Fibroblast of gingiva (primary cell): ENCODE measurements around the gene MARCKSL1.
"Not testable (repeated sequence)": the region's sequence is repeated elsewhere in the genome, so short reads cannot be mapped to it uniquely, and the experiment has no call there.

Experiments used
- DNase-seq: peaks from one replicate; pipeline ENCODE4 v3.0.0-alpha.2; 2011; ENCODE audit warnings: low read depth

MARCKSL1 gene

DNA sequence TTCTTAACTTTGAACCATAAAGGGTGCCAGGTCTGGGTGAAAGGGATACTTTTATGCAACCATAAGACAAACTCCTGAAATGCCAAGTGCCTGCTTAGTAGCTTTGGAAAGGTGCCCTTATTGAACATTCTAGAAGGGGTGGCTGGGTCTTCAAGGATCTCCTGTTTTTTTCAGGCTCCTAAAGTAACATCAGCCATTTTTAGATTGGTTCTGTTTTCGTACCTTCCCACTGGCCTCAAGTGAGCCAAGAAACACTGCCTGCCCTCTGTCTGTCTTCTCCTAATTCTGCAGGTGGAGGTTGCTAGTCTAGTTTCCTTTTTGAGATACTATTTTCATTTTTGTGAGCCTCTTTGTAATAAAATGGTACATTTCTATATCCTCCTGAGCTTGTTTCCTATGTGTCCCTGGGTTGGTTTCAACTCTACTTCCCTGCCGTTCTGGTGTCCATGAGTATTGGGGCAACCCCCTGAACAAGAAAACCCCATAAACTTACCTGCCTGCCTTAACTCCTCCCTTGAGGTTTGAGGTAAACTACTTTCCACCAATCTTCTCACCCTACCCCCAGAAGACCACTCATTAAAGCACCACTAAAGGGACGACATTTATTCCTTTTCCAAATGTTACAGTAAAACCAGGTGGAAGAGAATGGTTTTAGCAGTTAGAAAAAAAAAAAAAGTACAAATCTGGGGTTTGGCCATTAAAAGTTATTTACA lies 2.6 kb downstream of the MARCKSL1 start:
- no peak for DNase-seq

DNA sequence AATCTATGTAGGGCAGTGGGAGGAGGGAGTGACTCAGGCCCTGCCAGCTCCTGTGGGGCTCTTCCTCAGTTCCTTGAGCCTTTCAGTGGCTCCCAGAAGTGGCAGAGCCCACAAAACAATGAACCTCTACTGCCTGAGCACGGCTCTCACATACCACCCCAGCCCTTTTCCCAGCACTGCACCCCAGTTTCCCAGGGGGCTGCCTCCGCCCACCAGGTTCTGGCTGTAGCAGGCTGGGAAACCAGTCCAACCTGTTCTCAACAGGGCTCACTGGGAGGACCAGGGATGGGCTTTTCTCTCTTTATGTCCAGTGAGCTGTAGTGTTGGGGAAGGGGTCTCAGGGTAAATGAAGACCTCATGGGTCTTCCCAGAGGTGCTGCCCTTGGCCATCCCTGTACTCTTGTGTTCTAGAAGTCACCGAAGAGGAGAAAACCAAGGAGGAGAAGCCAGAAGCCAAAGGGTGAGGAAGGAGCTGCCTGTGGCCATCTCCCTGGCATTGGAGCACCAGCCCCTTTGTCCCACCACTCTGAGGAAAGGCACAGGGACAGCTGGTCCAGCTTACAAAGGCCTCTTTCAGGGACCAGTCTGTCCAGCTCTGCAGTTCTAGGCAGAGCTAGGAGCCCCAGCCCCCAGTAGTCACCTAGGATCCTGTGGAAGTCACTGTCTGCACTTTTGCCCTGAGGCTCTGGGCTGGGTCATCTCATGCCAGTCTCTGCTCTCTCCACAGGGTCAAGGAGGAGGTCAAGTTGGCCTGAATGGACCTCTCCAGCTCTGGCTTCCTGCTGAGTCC lies 3.5 kb downstream of the MARCKSL1 start:
- DNase-seq = no peak

DNA sequence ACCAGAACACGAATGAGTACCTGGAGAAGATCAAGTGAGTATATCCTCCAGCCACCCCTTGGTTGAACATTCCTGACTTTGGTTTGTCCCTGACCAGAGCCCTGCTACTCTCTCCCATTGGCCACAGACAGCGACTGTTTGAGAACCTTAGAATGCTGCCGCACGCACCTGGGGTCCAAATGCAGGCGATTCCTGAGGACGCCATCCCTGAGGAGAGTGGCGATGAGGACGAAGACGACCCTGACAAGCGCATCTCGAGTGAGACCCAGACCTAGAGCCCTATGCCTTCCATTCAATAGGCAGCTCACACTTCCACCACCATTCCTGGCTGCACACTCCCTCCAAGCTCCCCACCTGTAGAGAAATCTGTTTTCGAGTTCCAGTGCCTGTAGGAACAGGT lies 4.5 kb downstream of the MARCKSL1 start:
- DNase-seq = no peak

DNA sequence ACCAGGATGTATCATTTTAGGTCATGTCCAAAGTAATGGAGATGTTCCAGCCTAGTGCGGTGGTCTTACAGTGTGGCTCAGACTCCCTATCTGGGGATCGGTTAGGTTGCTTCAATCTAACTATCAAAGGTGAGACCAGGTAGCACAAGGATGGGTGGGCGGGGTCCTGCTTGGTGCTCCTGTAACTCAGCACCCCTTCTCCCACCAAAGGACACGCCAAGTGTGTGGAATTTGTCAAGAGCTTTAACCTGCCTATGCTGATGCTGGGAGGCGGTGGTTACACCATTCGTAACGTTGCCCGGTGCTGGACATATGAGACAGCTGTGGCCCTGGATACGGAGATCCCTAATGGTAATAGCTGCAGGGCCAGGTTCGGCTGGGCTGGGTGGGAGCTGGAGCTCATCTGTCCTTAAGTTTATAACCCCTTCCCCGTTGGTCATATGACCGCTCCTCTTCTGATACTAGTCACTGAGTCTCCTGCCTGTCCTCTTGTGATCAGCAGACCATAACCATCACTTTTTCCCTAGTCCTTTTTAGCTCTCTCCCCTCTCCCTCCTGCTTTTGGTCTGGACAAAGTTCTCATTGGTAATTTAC lies 5.4 kb downstream of the MARCKSL1 start:
- DNase-seq = no peak

DNA sequence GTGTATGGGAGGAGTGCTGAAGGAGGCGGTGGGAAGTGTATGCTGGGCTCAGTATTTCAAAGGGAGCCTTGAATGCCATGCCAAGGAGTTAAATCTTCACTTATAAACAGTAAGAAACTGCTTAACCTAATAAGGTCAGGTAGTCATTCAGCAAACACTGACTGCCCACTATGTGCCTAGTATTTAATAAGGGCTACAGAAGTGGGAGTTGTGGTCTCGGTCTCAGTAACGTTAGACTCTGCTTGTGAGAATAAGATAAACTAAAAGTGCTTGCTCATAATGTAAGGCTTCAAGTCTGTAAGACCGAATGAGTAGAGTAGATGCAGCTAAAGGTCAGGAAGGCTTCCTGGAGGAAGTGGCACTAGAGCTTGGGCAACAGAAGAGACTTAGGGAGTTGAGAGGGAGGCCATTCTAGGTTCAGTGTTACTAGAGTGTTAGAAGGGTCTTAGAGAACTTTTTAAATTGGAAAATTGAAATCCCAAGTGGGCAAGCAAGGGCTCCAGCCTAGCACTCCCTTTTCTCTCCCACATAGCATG lies 6.0 kb downstream of the MARCKSL1 start:
- no peak for DNase-seq

DNA sequence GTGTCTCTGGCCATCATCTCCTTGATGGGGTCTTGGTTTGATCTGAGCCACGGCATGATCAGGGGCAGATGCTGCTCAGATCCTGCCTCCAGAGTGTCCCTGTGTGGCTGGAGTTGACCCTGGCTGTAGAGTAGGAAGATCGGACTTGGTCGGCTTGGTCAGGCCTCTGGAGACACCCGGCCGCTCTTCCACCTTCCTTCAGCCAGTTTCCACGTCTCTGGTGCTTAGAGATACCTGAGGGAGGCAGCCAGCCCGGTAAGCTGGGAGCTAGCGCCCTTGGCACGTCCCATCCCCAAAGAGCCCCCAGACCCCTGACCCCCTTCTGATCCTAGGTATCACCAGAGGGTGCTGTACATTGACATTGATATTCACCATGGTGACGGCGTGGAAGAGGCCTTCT lies 8.8 kb downstream of the MARCKSL1 start:
- DNase-seq = no peak

DNA sequence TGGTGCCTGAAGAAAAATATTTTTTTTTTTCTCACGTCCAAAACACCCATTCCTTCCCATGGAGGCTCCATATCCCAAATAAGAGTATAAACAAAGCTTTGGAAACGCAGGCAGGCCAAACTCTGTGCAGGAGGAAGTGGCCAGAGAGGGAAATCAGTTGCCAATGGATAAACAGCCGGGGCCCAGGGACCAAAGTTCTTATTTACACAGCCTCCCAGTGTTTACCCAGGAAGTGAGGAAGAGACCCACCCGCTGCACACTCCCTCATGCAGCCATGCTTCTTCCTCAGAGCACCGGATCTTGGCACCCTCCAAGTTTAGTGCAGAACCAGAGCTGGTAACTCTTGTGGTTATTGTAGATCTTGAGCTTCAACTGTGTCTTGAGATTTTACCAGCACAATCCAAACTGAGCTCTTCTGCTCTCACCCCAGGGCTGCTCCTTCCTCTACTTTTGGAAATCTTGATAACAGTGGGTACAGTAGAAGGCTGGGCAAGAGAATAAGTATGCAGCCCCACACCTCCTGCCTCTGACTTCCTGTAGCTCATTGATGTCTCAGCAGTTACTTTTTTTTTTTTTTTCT lies 14.2 kb downstream of the MARCKSL1 start:
- DNase-seq = no peak

DNA sequence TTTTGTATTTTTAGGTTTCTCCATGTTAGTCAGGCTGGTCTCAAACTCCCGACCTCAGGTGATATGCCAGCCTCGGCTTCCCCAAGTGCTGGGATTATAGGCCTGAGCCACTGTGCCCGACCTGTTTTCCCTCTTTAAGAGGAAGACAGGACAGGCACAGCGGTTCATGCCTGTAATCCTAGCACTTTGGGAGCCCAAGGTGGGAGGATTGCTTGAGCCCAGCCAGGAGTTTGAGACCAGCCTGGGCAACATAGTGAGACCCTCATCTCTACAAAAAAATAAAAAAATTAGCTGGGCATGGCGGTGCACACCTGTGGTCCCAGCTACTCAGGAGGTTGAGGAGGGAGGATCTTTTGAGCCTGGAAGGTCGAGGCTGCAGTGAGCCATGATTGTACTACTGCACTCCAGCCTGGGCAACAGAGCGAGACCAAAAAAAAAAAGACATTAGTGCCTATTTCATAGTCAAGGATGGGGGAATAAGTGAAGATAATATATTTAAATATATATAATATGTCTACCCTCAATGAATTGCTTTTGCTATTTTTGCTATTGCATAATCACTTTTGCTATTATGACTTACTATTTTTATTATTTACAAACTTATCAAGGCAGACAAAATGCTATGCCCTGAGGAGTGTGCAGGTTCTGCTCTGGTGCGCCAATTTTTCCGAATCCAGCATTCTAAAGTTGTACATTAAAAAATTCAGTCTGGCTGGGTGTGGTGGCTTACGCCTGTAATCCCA lies 17.7 kb downstream of the MARCKSL1 start:
- no peak for DNase-seq

DNA sequence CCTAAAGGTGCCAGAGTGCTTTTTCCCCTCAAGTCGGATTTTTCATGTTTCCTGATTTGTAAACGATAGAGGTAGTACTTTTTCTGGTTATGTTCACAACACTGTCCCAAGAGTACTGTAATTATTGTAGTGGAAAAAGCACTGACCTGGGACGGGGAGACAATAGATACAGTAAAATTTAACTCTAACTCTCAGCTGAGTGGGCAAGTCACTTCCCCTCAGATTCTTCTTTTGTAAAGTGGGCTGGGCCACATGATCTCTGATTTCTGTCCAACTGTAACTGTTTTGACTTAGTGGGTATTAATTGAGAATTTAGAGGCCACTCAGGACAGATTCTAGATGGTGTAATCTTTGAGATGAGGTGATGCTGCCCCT lies 19.1 kb downstream of the MARCKSL1 start:
- DNase-seq = no peak

DNA sequence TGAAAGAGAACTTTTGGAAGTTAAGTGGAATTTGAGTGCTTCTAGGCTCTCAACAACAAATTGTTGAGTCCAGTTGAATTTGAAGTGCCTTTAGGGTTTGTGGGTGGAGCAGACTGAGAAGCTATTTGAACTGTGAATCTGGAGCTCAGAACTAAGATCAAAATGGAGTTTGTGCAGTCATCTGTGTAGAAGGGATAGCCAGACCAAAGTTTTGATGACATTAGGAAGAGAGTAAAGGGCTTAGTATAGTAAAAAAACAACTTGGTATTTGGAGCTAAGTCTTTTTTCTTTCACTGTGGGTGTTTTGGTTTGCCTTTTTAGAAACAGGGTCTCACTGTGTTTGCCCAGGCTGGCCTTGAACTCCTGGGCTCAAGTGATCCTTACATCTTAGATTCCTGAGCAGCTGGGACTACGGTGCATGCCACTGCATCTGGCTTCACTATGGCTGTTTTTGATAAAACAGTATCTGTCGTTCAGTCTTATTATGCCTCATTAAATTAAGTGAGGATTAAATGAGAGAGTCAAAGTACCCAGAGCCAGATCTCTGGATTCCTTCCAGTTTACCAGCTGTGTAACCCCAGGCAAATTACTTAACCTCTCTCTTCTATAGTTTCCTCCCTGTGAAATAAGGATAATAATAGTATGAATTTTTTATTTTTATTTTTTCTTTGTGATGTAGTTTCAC lies 24.2 kb downstream of the MARCKSL1 start:
- DNase-seq = no peak

DNA sequence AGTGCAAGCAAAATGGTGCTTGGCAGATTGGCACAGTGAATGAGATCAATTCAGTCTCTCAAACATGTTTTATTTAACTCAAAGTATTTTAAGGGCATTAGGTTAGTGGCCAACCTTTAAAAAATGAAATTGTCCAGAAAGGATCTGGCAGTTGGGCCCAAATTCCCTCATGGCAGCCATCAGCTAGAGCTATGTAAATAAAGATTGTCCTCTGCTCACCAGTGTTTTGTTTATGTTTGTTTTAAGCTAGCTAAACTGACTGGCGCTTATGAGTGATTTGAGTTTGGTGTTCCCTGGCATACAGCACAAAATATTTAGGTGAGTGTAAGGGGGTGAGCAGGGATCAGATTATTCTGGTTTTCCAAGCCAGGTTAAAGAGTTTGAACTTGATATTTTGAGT lies 26.1 kb downstream of the MARCKSL1 start:
- no peak for DNase-seq

DNA sequence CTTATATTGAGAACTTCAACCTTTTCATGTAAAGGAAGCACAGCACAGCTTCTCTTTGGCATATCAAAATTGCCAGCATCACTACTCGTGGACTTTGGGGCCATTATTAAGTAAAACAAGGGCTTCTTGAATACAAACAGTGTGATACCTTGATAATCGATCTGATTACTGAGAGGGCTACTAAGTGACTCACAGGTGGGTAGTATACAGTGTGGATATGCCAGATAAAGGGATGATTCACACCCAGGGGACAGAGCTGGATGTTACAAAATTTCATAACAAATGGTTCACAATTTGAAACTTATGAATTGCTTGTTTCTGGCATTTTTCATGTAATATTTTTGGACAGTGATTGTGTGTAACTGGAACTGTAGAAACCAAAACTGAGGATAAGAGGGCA lies 28.7 kb downstream of the MARCKSL1 start:
- peak; percentile 55 for DNase-seq

DNA sequence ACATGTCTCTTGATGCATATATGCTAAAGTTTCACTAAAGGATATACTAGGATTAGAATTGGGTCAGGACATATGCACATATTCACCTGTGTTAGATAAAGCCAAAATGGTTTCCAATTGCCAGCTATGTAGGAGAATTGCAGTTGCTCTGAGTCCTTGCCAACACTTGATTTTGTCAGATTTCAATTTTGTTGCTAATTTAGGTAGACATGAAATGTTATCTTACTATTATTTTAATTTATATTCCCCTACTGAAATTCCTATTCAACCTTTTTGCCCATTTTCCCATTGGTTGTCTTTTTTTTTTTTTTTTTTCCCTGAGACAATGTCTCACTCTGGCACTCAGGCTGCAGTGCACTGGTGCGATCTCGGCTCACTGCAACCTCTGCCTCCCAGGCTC lies 30.7 kb downstream of the MARCKSL1 start:
- DNase-seq = no peak

DNA sequence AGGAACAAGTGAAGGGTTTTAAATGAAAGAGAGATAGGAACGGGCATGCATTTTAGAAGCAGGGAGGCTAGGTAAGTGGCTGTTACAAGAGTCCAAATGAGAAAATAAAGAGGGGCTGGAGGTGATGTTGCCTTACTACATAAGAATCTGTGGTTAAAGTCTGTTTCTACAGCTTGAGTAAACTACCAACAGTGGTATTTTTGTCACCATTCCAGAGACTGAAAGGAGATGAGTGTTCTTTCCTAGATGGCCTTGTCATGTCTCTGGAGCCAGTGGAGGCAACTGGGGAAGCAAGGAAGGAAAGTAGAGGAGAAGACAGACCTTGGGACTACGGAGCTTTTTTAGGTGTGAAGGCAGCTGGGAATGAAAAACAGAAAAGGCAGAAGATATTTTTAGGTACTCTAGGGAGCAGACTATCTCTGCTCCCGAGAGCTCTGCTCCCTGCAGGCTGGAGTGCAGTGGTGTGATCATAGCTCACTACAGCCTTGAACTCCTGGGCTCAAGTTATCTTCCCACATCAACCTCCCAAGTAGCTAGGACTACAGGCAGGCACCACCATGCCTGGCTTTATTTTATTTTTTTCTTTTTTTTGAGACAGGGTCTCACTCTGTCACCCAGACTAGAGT lies 31.9 kb downstream of the MARCKSL1 start:
- DNase-seq = no peak

DNA sequence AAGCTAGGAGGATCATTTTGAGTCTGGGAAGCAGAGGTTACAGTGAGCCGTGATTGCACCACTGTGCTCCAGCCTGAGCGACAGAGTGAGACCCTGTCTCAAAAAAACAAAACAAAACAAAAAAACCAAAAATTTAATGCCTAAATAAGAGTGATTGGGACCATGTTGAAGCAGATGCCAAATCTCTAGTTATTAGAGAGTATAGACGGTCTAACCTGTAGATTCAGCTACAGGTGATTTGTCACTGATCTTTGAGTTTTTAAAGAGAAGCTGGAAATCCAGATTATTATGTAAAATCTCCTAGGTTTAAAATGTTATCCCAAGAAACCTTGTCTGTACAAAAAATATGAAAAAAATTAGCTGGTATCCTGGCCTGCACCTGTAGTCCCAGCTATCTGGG lies 32.7 kb downstream of the MARCKSL1 start:
- no peak for DNase-seq

DNA sequence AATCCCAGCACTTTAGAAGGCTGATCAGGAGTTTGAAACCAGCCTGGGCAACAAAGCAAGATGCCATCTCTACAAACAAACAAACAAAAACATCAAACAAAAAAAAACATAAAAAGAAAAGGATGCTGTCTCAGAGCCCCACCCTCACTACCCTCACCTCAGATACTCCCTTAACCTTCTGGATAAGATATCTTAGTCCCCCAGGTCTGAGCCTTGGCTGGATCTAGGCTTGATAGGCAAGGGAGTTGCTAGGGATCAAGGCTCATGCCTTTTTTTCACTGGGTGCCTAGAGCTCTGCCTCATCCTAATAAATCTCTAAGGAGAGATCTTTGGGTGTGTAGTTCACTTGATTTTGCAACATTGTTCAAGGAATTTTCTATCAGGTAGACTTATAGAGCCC lies 36.7 kb downstream of the MARCKSL1 start:
- no peak for DNase-seq

DNA sequence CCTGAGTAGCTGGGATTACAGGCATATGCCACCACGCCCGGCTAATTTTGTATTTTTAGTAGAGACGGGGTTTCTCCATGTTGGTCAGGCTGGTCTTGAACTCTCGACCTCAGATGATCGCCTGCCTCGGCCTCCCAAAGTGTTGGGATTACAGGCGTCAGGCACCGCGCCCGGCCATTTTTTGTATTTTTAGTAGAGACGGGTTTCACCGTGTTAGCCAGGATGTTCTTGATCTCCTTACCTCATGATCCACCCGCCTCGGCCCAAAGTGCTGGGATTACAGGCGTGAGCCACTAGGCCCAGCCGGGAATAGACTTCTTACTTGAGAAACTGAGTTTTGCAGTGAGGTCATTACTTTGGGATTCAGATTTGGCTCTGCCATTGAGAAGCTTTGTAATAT lies 37.8 kb downstream of the MARCKSL1 start:
- not testable (repeated sequence) for DNase-seq

DNA sequence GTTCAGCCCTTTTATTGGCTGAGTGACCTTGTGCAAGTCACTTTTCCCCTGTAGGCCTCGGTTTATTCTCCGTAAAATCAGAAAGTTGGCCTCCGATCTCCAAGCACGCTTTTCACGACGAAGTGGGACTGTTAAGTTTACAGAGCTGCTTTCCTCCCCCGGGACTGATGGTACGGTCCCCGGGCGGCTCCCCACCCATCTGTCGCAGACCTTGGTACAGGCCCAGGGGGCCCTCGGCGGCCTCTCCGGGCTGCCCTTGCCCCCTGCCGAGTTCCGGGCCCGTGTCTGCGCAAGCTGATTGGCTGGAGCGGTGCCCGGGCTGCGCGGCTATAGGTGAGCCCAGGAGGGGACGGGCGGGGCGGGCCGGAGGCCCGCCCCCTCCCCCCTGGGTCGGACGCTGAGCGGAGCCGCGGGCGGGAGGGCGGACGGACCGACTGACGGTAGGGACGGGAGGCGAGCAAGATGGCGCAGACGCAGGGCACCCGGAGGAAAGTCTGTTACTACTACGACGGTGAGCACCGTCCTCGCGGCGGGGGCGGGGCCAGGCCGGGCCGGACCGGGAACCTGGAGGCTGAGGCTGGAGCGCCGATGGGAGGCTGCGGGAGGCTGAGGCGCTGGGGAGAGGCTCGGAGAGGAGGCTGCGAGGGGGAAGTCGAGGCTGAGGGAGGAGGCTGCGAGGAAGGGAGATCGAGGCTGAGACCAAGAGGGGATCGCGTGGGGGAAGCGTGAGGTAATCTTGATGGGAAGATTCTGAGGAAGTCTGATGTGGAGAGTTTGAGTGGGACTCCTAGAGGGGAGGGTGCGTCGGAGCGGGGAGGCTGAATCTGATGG lies 44.1 kb downstream of the MARCKSL1 start, which contains the start of gene HDAC1:
HDAC1 (plus strand) TSS at position 376 of the 831 bp plus-strand sequence; CDS start at position 463, 87 bp downstream.
- peak; percentile 92 for DNase-seq

DNA sequence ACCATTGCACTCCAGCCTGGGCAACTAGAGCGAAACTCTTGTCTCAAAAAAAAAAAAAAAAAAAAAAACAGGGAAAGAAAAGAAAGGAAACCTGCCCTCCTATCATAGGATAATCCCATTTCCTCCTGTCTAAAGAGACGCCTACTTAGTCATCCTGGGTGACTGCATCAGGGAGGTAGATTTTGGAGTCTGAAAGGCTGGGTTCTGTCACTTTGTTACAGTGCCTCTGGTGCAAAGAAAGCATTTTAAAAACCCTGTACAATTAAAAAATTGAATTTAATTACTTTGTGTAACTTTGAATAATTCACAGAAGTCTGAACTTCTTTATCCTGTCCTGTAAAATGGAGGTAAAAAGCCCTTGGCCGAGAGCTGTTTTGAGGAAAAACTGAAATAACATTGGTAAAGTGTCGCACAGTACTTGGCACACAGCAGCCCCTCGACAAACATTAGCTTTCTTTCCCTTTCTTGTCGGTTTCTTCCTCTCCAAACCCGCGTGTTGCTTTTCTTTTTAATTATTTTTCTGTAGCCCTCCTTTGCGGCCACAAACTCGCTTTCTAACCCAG lies 44.8 kb downstream of the MARCKSL1 start:
- DNase-seq = no peak

DNA sequence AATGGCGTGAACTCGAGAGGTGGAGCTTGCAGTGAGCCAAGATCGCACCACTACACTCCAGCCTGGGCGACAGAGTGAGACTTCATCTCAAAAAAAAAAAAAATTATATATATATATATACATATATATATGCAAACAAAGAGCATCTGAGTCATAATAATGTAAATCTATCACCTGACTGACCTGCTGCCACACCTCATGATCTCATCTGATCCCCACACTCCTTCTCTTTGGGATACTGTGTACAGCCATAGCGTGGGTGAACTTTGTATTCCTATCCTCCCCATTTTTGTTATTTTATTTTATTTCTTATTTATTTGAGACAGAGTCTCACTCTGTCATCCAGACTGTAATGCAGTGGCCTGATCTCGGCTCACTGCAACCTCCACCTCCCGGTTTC lies 46.8 kb downstream of the MARCKSL1 start:
- DNase-seq = no peak
